K562 (cell line): ENCODE data around the gene CDADC1. TPM values are rescaled to one million over a fixed set of nuclear protein-coding genes. Genes with fewer than 3 reads are reported as not detected.

Experiments
- ATAC-seq: fragments of 200-7000 bp; cut with Tn5 transposase; 3 replicates; pipeline ENCODE4 v1.9.1; 2020; ENCODE audit warnings: moderate library complexity
- BruUV-seq: library from RNA; stranded (reverse); fragments of 400-500 nt; replicated peaks from 2 replicates; lab custom pipeline; 2021; lab: Mats Ljungman, UMichigan
- CTCF ChIA-PET: fragments of 300-600 bp; formaldehyde crosslinking; extraction: SDS; loops from one replicate; lab custom pipeline; 2021; ENCODE audit warnings: low intra/inter-chr PET ratio; lab: Yijun Ruan, JAX
- POLR2A ChIA-PET: fragments of 300-600, 350-650 bp; sonication (Branson Sonifier 250); formaldehyde crosslinking; extraction: SDS; loops from one replicate; lab custom pipeline; 2021; ENCODE audit warnings: antibody characterized with exemption, inconsistent platforms; lab: Yijun Ruan, JAX
- DNase-seq, 4 experiments: peaks; one replicate each; pipeline versions ENCODE4 v3.0.0 to v3.0.0-alpha.2; 2011 to 2018; ENCODE audit warnings: low spot score in 3 of 4, mixed read lengths in 3 of 4; ENCODE audit errors: extremely low read depth in 1 of 4
- FAIRE-seq: peaks from 2 replicates; lab custom pipeline; 2011; peaks lifted over from hg19 to GRCh38; lab: Jason Lieb, UNC
- H2AFZ ChIP-seq: 2 replicates; pipeline ENCODE4 v1.6.0; 2011; ENCODE audit warnings: low read depth, low read length, control low read depth, inconsistent platforms
- H3K27ac ChIP-seq: fragments of 200-600 bp; 3 replicates; pipeline ENCODE4 v1.8.0; 2011; ENCODE audit warnings: low read depth, mild to moderate bottlenecking, control low read depth, inconsistent platforms, low read length, moderate library complexity, mixed read lengths; ENCODE audit errors: extremely low read depth
- H3K27me3 ChIP-seq, 2 experiments: fragments of 300-600 bp in 1 of 2; 2 replicates in 1 of 2; 3 replicates in 1 of 2; pipeline versions ENCODE4 v1.6.0 to v1.8.0; 2011; ENCODE audit warnings: inconsistent platforms in 2 of 2, low read length in 2 of 2, mild to moderate bottlenecking in 1 of 2, mixed read lengths in 1 of 2, moderate library complexity in 1 of 2; ENCODE audit not compliant: control insufficient read depth in 2 of 2, insufficient read depth in 2 of 2
- H3K36me3 ChIP-seq: fragments of 300-600 bp; 3 replicates; pipeline ENCODE4 v1.8.0; 2011; ENCODE audit warnings: mild to moderate bottlenecking, low read length, inconsistent platforms; ENCODE audit not compliant: control insufficient read depth, insufficient read depth
- H3K4me1 ChIP-seq, 2 experiments: fragments of 200-600 bp in 1 of 2; replicated peaks in 1 of 2; 2 replicates in 1 of 2; 3 replicates in 1 of 2; pipeline versions ENCODE4 v1.5.1 to v1.8.0; 2011; ENCODE audit warnings: inconsistent platforms in 2 of 2, low read length in 2 of 2, mild to moderate bottlenecking in 1 of 2, mixed read lengths in 1 of 2, moderate library complexity in 1 of 2; ENCODE audit not compliant: control insufficient read depth in 2 of 2, insufficient read depth in 2 of 2
- H3K4me2 ChIP-seq: 2 replicates; pipeline ENCODE4 v1.6.1; 2011; ENCODE audit warnings: low read length, control low read depth, inconsistent platforms, mixed read lengths; ENCODE audit not compliant: insufficient read depth
- H3K4me3 ChIP-seq: fragments of 200-600 bp; sonication (generic), shearing (Covaris generic); 2 replicates; pipeline ENCODE4 v1.5.1; 2016; ENCODE audit warnings: control low read depth, inconsistent platforms
- H3K79me2 ChIP-seq: fragments of 200-600 bp; 3 replicates; pipeline ENCODE4 v1.8.0; 2011; ENCODE audit warnings: low read length, inconsistent platforms; ENCODE audit not compliant: control insufficient read depth, insufficient read depth
- H3K9ac ChIP-seq, 2 experiments: 2 replicates each; pipeline versions ENCODE4 v1.6.0 to v1.6.1; 2011; ENCODE audit warnings: low read depth in 2 of 2, low read length in 2 of 2, control low read depth in 1 of 2, inconsistent platforms in 1 of 2, mild to moderate bottlenecking in 1 of 2, mixed read lengths in 1 of 2; ENCODE audit not compliant: insufficient read depth in 1 of 2
- H3K9me1 ChIP-seq: one replicate; pipeline ENCODE4 v1.6.0; 2011; ENCODE audit warnings: inconsistent platforms, mild to moderate bottlenecking, low read length, moderate library complexity; ENCODE audit not compliant: control insufficient read depth, insufficient read depth
- H3K9me3 ChIP-seq: replicated peaks from 2 replicates; pipeline ENCODE4 v1.5.1; 2011; ENCODE audit warnings: low read depth, low read length, inconsistent platforms; ENCODE audit not compliant: control insufficient read depth, insufficient read depth
- H4K20me1 ChIP-seq: replicated peaks from 2 replicates; pipeline ENCODE4 v1.6.1; 2011; ENCODE audit warnings: low read length, inconsistent platforms, mixed read lengths; ENCODE audit not compliant: control insufficient read depth, insufficient read depth
- FOXP4 ChIP-seq: sonication (generic); formaldehyde crosslinking; IDR thresholded peaks from 2 replicates; pipeline ENCODE4 v1.8.0; 2022; ENCODE audit warnings: mild to moderate bottlenecking, missing genetic modification reagents, borderline replicate concordance
- NFIC ChIP-seq: fragments of 450-650 bp; IDR thresholded peaks from 2 replicates; pipeline ENCODE4 v1.6.1; 2017; ENCODE audit warnings: mild to moderate bottlenecking, inconsistent platforms
- NFXL1 ChIP-seq: fragments of 450-650 bp; formaldehyde crosslinking; IDR thresholded peaks from 2 replicates; pipeline ENCODE4 v1.4.0; 2021; ENCODE audit warnings: mild to moderate bottlenecking
- U2AF2 ChIP-seq: fragments of 200-400 bp; formaldehyde crosslinking; optimal IDR thresholded peaks from 2 replicates; pipeline ENCODE3; 2017; ENCODE audit warnings: low read depth, mild to moderate bottlenecking, low read length
- ZKSCAN1 ChIP-seq: fragments of 150-350 bp; IDR thresholded peaks from 2 replicates; pipeline ENCODE4 v1.6.1; 2016; ENCODE audit warnings: low read depth, low read length
- ZNF384 ChIP-seq: IDR thresholded peaks from 2 replicates; pipeline ENCODE4 v1.6.1; 2012; ENCODE audit warnings: low read depth, low read length, improper control_type of control experiment
- WGBS: fragments of 100-300 bp; shearing (Covaris generic); methylation state at CpG from one replicate; pipeline ENCODE4 v1.1.6; 2016; ENCODE audit warnings: low coverage, mixed read lengths; ENCODE audit not compliant: insufficient coverage; ENCODE audit errors: missing lambda C conversion rate; 5-methylcytosine and 5-hydroxymethylcytosine counted together
- in situ Hi-C: fragments of 300-500 bp; cut with MboI; formaldehyde crosslinking; loops from 4 replicates; pipeline ENCODE4 v1.15.0; 2018; ENCODE audit warnings: inconsistent platforms, mixed read lengths
- intact Hi-C: fragments of 100-400 bp; cut with micrococcal nuclease; formaldehyde crosslinking; loops from 2 replicates; pipeline ENCODE4 v1.14.2; 2022
- polyA plus RNA-seq, 8 experiments: library from polyadenylated mRNA; depleted of rRNA in 4 of 8; stranded (reverse) in 5 of 8; unstranded in 3 of 8; fragments of >200 nt; fragmentation: Nextera tagmentation in 2 of 8; fragmentation: Illumina TruSeq in 1 of 8; extraction: Ambion mirVana in 2 of 8; extraction: Trizol in 1 of 8; gene quantifications; 2 replicates each; pipeline versions ENCODE4 v1.2.1 to v1.2.3, GENCODE V29; 2011 to 2014; ENCODE audit warnings: inconsistent platforms in 1 of 8, missing spikeins in 1 of 8
- total RNA-seq, 7 experiments: library from RNA; depleted of rRNA in 6 of 7; stranded (reverse); fragments of >200 nt in 6 of 7; fragmentation: Illumina TruSeq in 2 of 7; extraction: Trizol in 2 of 7; gene quantifications; 2 replicates each; pipeline versions ENCODE4 v1.2.1 to v1.2.3, GENCODE V29; 2011 to 2021; ENCODE audit warnings: low replicate concordance in 1 of 7

Gene CDADC1
- total and polyA plus RNA-seq, 9 of the 15 experiments (the other 6 are each of a cell fraction or from before 2014, with no cell fraction given), result 4.1 to 11.8 (median 6.3) TPM

GRCh38 chr13:49297338-49297737 lies 49.6 kb downstream of the CDADC1 start:
- no peaks in the 10 kb centered on the region for H3K9me3 ChIP-seq
- no peaks in the 10 kb centered on the region for H3K27me3 ChIP-seq
- intact Hi-C loops (no loop called here), in situ Hi-C loops (no loop called here)
- DNase-seq (no peak), FAIRE-seq (no peak), ATAC-seq (no peak)
- no peaks in the 10 kb centered on the region for H4K20me1 ChIP-seq
- WGBS, result 33% methylated on average over 4 of the region's 4 CpGs
- ChIA-PET CTCF (no interaction called here), POLR2A (interaction anchor here (0.6 kb wide), 1 partner anchor 17 kb away, joined by 3 read pairs; no protein-coding TSS in a partner anchor)
- no peak overlapping the region for H3K4me2 ChIP-seq
- TF ChIP-seq NFXL1 (CRISPR knock-in tag) (no peak), ZNF384 (no peak), NFIC (peak; percentile 47), FOXP4 (CRISPR knock-in tag) (no peak), ZKSCAN1 (no peak), U2AF2 (no peak)
- H3K27ac ChIP-seq, result no peak overlapping the region
- no peaks in the 10 kb centered on the region for H3K36me3 ChIP-seq
- H3K9ac ChIP-seq, result no peak overlapping the region
- no peak overlapping the region for H2AFZ ChIP-seq
- H3K9me1 ChIP-seq, result no peaks in the 10 kb centered on the region
- no peaks in the 10 kb centered on the region for H3K79me2 ChIP-seq
- no peak overlapping the region for H3K4me3 ChIP-seq
- H3K4me1 ChIP-seq, result peaks cover 2 to 6% of the 10 kb centered on the region in 2 experiments; a peak in 2 of 5 replicates
- no TSS peak for BruUV-seq
